ENCODE data around the gene LY86.

- TF ChIP-seq CTCF (IDR thresholded peaks at IDR 0.05) = no peak
- TF ChIP-seq POLR2A (IDR thresholded peaks at IDR 0.05) = no peak
These were observed 3.4 kb downstream of the LY86 start for GRCh38 chr6:6591778-6592465.

Measured in thyroid gland (tissue), 4 donors.